Measurements from ENCODE around the gene HS2ST1. TPM values are rescaled to one million over a fixed set of nuclear protein-coding genes. Genes with fewer than 3 reads are reported as not detected.

Gene HS2ST1
- total and polyA plus RNA-seq, 2 experiments from 2014 or later = 6.7 to 17.1 TPM

DNA sequence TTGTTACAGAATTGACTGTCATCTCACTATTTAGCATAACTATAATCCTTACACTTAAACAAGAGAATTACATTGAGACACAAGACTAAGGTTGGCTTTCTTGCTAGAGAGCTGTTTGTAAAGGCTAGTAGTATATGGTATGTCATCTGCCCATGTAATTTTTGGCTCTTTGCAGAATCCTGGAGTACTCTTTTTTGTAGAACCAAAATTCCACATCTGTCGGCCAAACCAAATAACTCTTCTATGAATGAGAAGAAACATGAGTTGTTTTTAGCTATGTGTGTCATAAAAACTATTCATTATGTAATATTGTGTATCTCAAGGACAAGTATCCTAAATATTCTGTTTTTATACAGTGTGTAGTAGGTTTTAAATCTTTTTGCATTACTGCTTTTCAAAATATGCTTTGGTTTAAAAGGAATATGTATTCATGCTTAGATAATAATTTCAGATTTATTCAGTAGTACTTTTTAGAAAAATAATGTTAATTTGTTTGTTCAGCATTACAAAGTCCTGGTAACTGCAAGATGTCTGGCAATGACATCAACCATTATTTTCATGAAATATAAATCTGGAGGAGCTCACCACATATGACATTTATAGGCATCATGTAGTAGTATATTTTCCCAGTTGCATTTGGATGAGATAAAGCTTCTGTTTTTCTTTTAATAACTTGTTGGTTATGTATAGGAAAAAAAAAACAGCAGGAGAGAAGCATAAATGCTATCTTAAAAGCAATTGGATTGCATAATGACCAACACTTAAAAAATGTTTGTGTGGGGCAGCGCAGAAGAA lies 159.8 kb downstream of the HS2ST1 start:
- DNase-seq (ENCODE audit: low spot score) = no peak
- no peak for TF ChIP-seq ZNF331 (CRISPR knock-in tag; IDR thresholded peaks at IDR 0.05; ENCODE audit: low read depth)
- TF ChIP-seq EZH2phosphoT487 (IDR thresholded peaks at IDR 0.05; ENCODE audit: unreplicated experiment) = no peak
- TF ChIP-seq, protein P1, sequence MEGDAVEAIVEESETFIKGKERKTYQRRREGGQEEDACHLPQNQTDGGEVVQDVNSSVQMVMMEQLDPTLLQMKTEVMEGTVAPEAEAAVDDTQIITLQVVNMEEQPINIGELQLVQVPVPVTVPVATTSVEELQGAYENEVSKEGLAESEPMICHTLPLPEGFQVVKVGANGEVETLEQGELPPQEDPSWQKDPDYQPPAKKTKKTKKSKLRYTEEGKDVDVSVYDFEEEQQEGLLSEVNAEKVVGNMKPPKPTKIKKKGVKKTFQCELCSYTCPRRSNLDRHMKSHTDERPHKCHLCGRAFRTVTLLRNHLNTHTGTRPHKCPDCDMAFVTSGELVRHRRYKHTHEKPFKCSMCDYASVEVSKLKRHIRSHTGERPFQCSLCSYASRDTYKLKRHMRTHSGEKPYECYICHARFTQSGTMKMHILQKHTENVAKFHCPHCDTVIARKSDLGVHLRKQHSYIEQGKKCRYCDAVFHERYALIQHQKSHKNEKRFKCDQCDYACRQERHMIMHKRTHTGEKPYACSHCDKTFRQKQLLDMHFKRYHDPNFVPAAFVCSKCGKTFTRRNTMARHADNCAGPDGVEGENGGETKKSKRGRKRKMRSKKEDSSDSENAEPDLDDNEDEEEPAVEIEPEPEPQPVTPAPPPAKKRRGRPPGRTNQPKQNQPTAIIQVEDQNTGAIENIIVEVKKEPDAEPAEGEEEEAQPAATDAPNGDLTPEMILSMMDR (conservative IDR thresholded peaks at IDR 0.05; ENCODE audit: low read depth in 2 of 2) = no peak
- no peak for TF ChIP-seq NANOG (IDR thresholded peaks at IDR 0.05; ENCODE audit: borderline replicate concordance)
- TF ChIP-seq EZH2 (IDR thresholded peaks at IDR 0.05; ENCODE audit: low read depth, unreplicated experiment) = no peak
- no peak for TF ChIP-seq ZNF114 (CRISPR knock-in tag; IDR thresholded peaks at IDR 0.05)
- no peaks in the 10 kb centered on the region for H3K36me3 ChIP-seq (ENCODE audit: insufficient read depth)
- H3K9me2 ChIP-seq (ENCODE audit: insufficient read depth) = no peaks in the 10 kb centered on the region
- no peak overlapping the region for H3K4me2 ChIP-seq
- no peak overlapping the region for H2AFZ ChIP-seq
- H3K27ac Mint-ChIP-seq = no peak overlapping the region
- H3K27ac ChIP-seq (ENCODE audit: low read depth) = no peak overlapping the region
- no peak overlapping the region for H3K4me3 ChIP-seq
- no peaks in the 10 kb centered on the region for H3F3A ChIP-seq (replicated peaks; ENCODE audit: low read depth)
- no peak for ATAC-seq
- H3K79me2 ChIP-seq (replicated peaks; ENCODE audit: insufficient read depth) = peaks cover 16% of the 10 kb centered on the region
- H3K4me3 Mint-ChIP-seq = no peak overlapping the region
- no peaks in the 10 kb centered on the region for H3K36me3 Mint-ChIP-seq (ENCODE audit: low read depth)
- H3K4me1 Mint-ChIP-seq = peaks cover 39% of the 10 kb centered on the region
- H3K4me1 ChIP-seq (ENCODE audit: insufficient read depth) = peaks cover 26% of the 10 kb centered on the region
- H4K20me1 ChIP-seq (replicated peaks; ENCODE audit: insufficient read depth) = no peaks in the 10 kb centered on the region
- H3K9me3 Mint-ChIP-seq = no peaks in the 10 kb centered on the region
- H3K27me3 Mint-ChIP-seq (ENCODE audit: insufficient read depth, low read depth, poor library complexity) = no peaks in the 10 kb centered on the region
- H3K27me3 ChIP-seq (ENCODE audit: insufficient read depth) = no peaks in the 10 kb centered on the region

DNA sequence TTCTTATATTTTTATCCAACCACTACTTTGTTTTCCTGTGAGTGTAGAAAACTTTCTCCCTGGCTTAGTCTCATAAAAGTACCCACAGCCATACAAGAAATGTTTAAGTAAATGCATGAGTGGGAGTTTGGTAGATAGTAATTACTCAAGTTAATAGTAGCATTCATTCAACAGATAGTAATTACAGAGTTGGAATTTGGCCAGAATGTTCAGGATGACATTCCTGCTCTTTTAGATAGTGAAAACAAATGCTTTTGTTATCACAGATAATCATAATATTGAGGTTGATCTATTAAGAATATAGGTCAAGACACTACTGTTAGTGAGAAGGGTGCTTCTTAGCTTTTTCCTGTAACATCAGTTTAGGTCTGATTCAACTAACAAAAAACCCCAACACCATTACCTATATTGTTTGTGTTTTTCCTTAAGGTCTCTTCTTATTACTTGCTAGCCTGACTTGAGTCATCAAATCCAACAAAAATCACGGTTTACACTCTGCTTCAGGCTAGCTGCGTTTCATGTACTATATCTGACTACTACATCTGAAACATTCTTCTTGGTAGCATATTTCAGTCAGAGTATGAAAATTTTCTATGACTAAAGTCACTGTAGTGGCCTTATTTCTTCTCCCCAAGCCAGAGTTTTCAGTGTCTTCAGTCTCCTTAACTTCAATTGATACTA lies 163.7 kb downstream of the HS2ST1 start:
- peaks cover 28% of the 10 kb centered on the region for H3K4me1 Mint-ChIP-seq
- TF ChIP-seq STAT1 (IDR thresholded peaks at IDR 0.05; ENCODE audit: unreplicated experiment) (no peak), EZH2phosphoT487 (IDR thresholded peaks at IDR 0.05; ENCODE audit: unreplicated experiment) (no peak), POLR2AphosphoS5 (IDR thresholded peaks at IDR 0.05; ENCODE audit: low read depth) (no peak), EZH2 (IDR thresholded peaks at IDR 0.05; ENCODE audit: low read depth, unreplicated experiment) (no peak)
- TF ChIP-seq, protein P2, sequence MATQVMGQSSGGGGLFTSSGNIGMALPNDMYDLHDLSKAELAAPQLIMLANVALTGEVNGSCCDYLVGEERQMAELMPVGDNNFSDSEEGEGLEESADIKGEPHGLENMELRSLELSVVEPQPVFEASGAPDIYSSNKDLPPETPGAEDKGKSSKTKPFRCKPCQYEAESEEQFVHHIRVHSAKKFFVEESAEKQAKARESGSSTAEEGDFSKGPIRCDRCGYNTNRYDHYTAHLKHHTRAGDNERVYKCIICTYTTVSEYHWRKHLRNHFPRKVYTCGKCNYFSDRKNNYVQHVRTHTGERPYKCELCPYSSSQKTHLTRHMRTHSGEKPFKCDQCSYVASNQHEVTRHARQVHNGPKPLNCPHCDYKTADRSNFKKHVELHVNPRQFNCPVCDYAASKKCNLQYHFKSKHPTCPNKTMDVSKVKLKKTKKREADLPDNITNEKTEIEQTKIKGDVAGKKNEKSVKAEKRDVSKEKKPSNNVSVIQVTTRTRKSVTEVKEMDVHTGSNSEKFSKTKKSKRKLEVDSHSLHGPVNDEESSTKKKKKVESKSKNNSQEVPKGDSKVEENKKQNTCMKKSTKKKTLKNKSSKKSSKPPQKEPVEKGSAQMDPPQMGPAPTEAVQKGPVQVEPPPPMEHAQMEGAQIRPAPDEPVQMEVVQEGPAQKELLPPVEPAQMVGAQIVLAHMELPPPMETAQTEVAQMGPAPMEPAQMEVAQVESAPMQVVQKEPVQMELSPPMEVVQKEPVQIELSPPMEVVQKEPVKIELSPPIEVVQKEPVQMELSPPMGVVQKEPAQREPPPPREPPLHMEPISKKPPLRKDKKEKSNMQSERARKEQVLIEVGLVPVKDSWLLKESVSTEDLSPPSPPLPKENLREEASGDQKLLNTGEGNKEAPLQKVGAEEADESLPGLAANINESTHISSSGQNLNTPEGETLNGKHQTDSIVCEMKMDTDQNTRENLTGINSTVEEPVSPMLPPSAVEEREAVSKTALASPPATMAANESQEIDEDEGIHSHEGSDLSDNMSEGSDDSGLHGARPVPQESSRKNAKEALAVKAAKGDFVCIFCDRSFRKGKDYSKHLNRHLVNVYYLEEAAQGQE (IDR thresholded peaks at IDR 0.05; ENCODE audit: unreplicated experiment) = no peak

More for the DNA sequence above, 163.7 kb downstream of the HS2ST1 start:
- ATAC-seq (no peak), DNase-seq (ENCODE audit: low spot score) (no peak)
- no peaks in the 10 kb centered on the region for H3F3A ChIP-seq (replicated peaks; ENCODE audit: low read depth)
- no peak overlapping the region for H3K27ac ChIP-seq (ENCODE audit: low read depth)
- H2AFZ ChIP-seq = no peak overlapping the region
- Mint-ChIP-seq H3K27ac (no peak overlapping the region), H3K27me3 (ENCODE audit: insufficient read depth, low read depth, poor library complexity) (peaks cover 4% of the 10 kb centered on the region), H3K9me3 (no peaks in the 10 kb centered on the region), H3K36me3 (ENCODE audit: low read depth) (no peaks in the 10 kb centered on the region), H3K4me3 (no peak overlapping the region)
- H4K20me1 ChIP-seq (replicated peaks; ENCODE audit: insufficient read depth) = no peaks in the 10 kb centered on the region
- no peaks in the 10 kb centered on the region for H3K27me3 ChIP-seq (ENCODE audit: insufficient read depth)
- no peaks in the 10 kb centered on the region for H3K79me2 ChIP-seq (replicated peaks; ENCODE audit: insufficient read depth)
- no peaks in the 10 kb centered on the region for H3K9me2 ChIP-seq (ENCODE audit: insufficient read depth)
- no peak overlapping the region for H3K4me3 ChIP-seq
- H3K36me3 ChIP-seq (ENCODE audit: insufficient read depth) = no peaks in the 10 kb centered on the region
- H3K4me2 ChIP-seq = no peak overlapping the region
- H3K4me1 ChIP-seq (ENCODE audit: insufficient read depth) = peaks cover 11% of the 10 kb centered on the region; the same call in 1 of the 2 replicates
